Transverse colon (tissue), 4 donors: Measurements from ENCODE around the gene TMEM174. TPM values are rescaled to one million over a fixed set of nuclear protein-coding genes. Genes with fewer than 3 reads are reported as not detected.

Experiments used
- DNase-seq: peaks from one replicate; pipeline ENCODE4 v3.0.0-alpha.2; 2019
- H3K27ac ChIP-seq, 4 donors: fragments of 200-600 bp; sonication (generic); 2 replicates each; pipeline ENCODE4 v1.5.1; 2016 to 2018; ENCODE audit warnings: inconsistent platforms in 4 of 4
- H3K27me3 ChIP-seq: fragments of 200-600 bp; sonication (generic); 2 replicates; pipeline ENCODE4 v1.5.1; 2017; ENCODE audit warnings: inconsistent platforms
- H3K36me3 ChIP-seq, 4 donors: fragments of 200-600 bp; sonication (generic); 2 replicates each; pipeline ENCODE4 v1.5.1; 2017 to 2019; ENCODE audit warnings: inconsistent platforms in 4 of 4
- H3K4me1 ChIP-seq, 4 donors: fragments of 200-600 bp; sonication (generic); 2 replicates each; pipeline ENCODE4 v1.5.1; 2017 to 2020; ENCODE audit warnings: inconsistent platforms in 4 of 4
- H3K4me3 ChIP-seq, 4 donors: fragments of 200-600 bp; sonication (generic); 1 replicate in 1 of 4; 2 replicates in 3 of 4; pipeline versions ENCODE4 v1.5.1 to v1.6.1; 2017 to 2019; ENCODE audit warnings: inconsistent platforms in 4 of 4
- H3K9me3 ChIP-seq, 2 donors: fragments of 200-600 bp; sonication (generic); 2 replicates each; pipeline ENCODE4 v1.5.1; 2017 to 2019; ENCODE audit warnings: inconsistent platforms in 2 of 2
- EP300 ChIP-seq: sonication (generic); formaldehyde crosslinking; IDR thresholded peaks from one replicate; pipeline ENCODE4 v1.6.1; 2017; ENCODE audit warnings: antibody characterized with exemption, low read depth
- POLR2A ChIP-seq: fragments of 450-650 bp; IDR thresholded peaks from one replicate; pipeline ENCODE4 v1.6.1; 2016; ENCODE audit warnings: antibody characterized with exemption, mild to moderate bottlenecking, moderate library complexity
- POLR2AphosphoS5 ChIP-seq, 3 donors: sonication (generic); formaldehyde crosslinking; IDR thresholded peaks; one replicate each; pipeline ENCODE4 v1.6.1; 2016; ENCODE audit warnings: antibody characterized with exemption in 3 of 3
- WGBS, 2 donors: methylation state at CpG; one replicate each; pipeline ENCODE4 v1.1.5; 2018; ENCODE audit warnings: low coverage in 1 of 2; 5-methylcytosine and 5-hydroxymethylcytosine counted together
- in situ Hi-C, 4 donors: fragments of 200-750 bp; cut with MboI; loops; one replicate each; pipeline versions ENCODE4 v1.15.0 to v1.15.1; 2017; ENCODE audit warnings: low sequenced_read_pairs in 3 of 4, low pct_ligation_motif_present in 1 of 4, low pct_unique_long_range_greater_than_20kb in 1 of 4
- intact Hi-C: fragments of 100-400 bp; cut with DNase I; formaldehyde crosslinking; loops from one replicate; pipeline ENCODE4 v1.15.1; 2023; ENCODE audit warnings: low total_unique reads
- total RNA-seq, 4 donors: library from RNA; depleted of rRNA; stranded (reverse); fragments of >200 nt; gene quantifications; one replicate each; pipeline ENCODE4 v1.1.0, GENCODE V29; 2016
- TF ChIP-seq, protein P1 (sequence below), 5 experiments: fragments of 200-600 bp in 3 of 5; fragments of 450-650 bp in 2 of 5; sonication (generic) in 3 of 5; IDR thresholded peaks; 1 replicate in 2 of 5; 2 replicates in 3 of 5; pipeline ENCODE4 v1.5.1; 2016 to 2017; ENCODE audit warnings: antibody characterized with exemption in 5 of 5, inconsistent platforms in 3 of 5, mild to moderate bottlenecking in 2 of 5, moderate library complexity in 1 of 5

The TMEM174 gene
- total RNA-seq, 4 donors from 2014 or later = 0.64 TPM; not detected in 3

DNA sequence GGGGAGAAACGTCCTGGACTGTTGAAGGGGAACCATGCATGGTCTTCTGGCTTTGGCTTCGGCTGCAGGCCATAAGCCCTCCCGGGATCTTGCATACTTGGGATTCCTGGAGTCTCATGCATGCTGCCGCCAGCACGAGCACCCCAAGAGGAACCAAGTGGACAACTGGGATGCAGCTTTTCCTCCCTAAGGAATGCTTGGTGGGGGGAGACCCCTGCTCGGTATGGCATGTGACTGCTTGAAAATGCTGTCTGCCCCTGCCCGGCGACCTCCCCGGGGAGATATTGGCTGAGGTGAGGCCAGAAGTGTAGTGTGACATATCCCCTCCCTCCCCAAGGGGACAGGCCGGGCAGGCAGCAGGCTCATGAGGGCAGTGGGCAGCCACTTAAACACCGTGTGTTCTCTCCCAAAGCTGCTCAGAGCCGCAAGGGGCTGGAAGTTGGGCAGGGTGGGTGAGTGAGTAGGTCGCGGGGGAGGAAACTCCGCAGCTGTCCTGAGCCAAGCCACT lies 36.9 kb upstream of the TMEM174 start:
- no peaks in the 10 kb centered on the region for H3K9me3 ChIP-seq
- WGBS, 2 donors = 60 to 71% methylated on average over 1 to 15 of the region's 15 CpGs
- H3K4me1 ChIP-seq = peaks cover 0 to 24% (median 9%) of the 10 kb centered on the region in 4 donors
- no peak overlapping the region for H3K4me3 ChIP-seq
- TF ChIP-seq POLR2A (no peak), POLR2AphosphoS5 (IDR thresholded peaks at IDR 0.05) (no peak), EP300 (no peak)
- TF ChIP-seq, protein P1, sequence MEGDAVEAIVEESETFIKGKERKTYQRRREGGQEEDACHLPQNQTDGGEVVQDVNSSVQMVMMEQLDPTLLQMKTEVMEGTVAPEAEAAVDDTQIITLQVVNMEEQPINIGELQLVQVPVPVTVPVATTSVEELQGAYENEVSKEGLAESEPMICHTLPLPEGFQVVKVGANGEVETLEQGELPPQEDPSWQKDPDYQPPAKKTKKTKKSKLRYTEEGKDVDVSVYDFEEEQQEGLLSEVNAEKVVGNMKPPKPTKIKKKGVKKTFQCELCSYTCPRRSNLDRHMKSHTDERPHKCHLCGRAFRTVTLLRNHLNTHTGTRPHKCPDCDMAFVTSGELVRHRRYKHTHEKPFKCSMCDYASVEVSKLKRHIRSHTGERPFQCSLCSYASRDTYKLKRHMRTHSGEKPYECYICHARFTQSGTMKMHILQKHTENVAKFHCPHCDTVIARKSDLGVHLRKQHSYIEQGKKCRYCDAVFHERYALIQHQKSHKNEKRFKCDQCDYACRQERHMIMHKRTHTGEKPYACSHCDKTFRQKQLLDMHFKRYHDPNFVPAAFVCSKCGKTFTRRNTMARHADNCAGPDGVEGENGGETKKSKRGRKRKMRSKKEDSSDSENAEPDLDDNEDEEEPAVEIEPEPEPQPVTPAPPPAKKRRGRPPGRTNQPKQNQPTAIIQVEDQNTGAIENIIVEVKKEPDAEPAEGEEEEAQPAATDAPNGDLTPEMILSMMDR (IDR thresholded peaks at IDR 0.05) = no peak
- no peak for DNase-seq
- intact Hi-C loops (no loop called here), in situ Hi-C loops (no loop called here)
- H3K36me3 ChIP-seq = no peaks in the 10 kb centered on the region
- no peaks in the 10 kb centered on the region for H3K27me3 ChIP-seq
- no peak overlapping the region for H3K27ac ChIP-seq

DNA sequence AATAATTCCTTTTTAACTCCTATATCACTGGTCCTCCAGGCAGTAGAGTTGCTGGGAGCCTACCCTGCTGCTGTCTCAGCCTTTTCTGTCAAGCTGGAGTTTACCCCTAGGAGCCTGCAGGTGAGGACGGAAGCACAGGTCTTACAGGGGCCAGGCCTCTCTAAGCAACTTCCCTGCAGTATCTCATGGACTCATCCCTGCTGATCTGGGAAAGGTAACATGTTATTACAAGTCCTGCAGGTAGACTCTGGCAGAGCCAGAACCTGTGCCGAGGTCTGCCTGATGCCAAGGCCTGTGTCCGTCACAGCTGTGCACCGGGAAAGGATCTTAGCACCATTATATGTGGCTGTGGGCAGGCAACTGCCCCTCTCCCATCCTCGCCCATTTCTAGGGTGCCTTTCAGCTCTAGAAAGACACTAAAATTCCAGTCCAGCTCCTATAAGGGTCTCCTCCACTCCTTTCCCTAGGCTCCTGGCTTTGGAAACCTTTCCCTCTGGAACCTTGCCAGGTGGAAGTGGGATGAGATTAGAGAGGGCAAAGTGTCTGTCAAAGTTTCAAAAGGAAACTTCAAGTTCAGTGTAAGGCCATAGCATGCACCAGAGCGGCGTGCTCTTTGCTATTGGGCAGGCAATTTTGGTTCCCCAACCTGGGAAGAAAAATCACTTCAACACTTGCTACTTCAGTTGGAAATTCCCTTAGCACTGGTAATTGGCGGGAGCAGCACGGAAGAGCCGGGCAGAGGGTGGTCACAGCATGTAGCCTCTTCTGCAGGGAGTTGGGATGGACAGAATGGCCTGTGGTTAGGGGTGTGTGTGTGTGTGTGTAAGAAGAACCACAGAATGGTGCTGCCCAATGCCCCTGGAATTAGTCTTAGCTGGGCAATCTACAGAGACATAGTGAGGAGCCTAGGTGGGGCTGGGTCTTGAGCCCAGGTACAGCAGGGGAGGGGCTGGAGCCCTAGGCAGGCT lies 35.1 kb upstream of the TMEM174 start:
- Histone ChIP-seq H3K36me3 (no peaks in the 10 kb centered on the region), H3K27ac (no peak overlapping the region), H3K9me3 (no peaks in the 10 kb centered on the region), H3K4me3 (no peak overlapping the region), H3K4me1 (peaks cover 0 to 11% (median 4%) of the 10 kb centered on the region in 4 donors), H3K27me3 (no peaks in the 10 kb centered on the region)
- in situ Hi-C loops = no loop called here
- TF ChIP-seq, protein P1 (IDR thresholded peaks at IDR 0.05) = no peak
- TF ChIP-seq POLR2AphosphoS5 (IDR thresholded peaks at IDR 0.05) = no peak
- no peak for TF ChIP-seq EP300
- TF ChIP-seq POLR2A = no peak
- DNase-seq = no peak
- intact Hi-C loops = no loop called here
- 87% methylated on average over 3 to 10 of the region's 10 CpGs for WGBS, 2 donors

DNA sequence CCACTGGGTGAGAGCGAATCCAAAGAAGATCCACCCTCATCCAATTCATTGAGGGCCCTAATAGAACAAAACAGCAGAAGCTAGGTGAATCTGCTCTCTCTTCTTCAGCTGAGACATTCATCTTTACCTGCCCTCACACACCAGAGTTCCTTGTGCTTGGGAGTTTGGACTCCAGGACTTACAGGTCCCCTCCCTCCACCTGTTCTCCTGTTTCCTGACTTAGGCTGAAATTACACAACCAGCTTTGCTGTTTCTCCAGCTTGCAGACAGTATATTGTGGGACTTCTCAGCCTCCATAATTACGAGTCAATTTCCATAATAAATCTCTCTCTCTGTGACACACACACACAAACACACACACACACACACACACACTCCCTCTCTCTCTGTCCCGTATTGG lies 33.5 kb upstream of the TMEM174 start:
- Histone ChIP-seq H3K9me3 (no peaks in the 10 kb centered on the region), H3K4me1 (peaks cover 0 to 5% (median 1%) of the 10 kb centered on the region in 4 donors), H3K27ac (no peak overlapping the region), H3K4me3 (no peak overlapping the region), H3K36me3 (no peaks in the 10 kb centered on the region), H3K27me3 (no peaks in the 10 kb centered on the region)
- TF ChIP-seq EP300 (no peak), POLR2AphosphoS5 (IDR thresholded peaks at IDR 0.05) (no peak), POLR2A (no peak)
- TF ChIP-seq, protein P1 (IDR thresholded peaks at IDR 0.05) = no peak
- in situ Hi-C loops (no loop called here), intact Hi-C loops (no loop called here)
- WGBS, 2 donors = 51 to 64% methylated on average over 3 of the region's 3 CpGs
- no peak for DNase-seq

DNA sequence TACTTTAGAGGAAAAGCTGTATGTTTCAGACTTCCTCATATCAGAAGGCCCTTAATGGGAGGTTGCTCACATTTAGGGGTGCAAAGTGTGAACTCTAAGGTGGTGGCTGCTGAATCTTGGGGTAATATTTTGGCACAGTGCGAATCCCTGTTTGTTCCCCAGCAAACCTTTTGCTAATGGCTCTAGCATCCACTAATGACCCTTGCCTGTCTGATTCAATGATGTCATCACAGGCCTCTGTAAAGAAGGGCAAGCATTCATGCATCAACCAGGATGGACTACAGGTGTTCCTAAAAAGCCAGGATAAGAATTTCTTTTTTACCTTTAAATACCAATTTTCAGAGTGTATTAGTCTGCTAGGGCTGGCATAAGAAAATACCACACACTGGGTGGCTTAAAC lies 32.2 kb upstream of the TMEM174 start:
- no peak overlapping the region for H3K4me3 ChIP-seq
- intact Hi-C loops = no loop called here
- peaks cover 0 to 5% (median 1%) of the 10 kb centered on the region in 4 donors for H3K4me1 ChIP-seq
- TF ChIP-seq POLR2A = no peak
- TF ChIP-seq EP300 = no peak
- TF ChIP-seq POLR2AphosphoS5 (IDR thresholded peaks at IDR 0.05) = no peak
- TF ChIP-seq, protein P1 (IDR thresholded peaks at IDR 0.05) = no peak
- no peak overlapping the region for H3K27ac ChIP-seq
- no peaks in the 10 kb centered on the region for H3K27me3 ChIP-seq
- H3K9me3 ChIP-seq = no peaks in the 10 kb centered on the region
- in situ Hi-C loops = no loop called here
- DNase-seq = no peak
- WGBS, 2 donors = 80 to 95% methylated on average over 1 of the region's 1 CpG
- no peaks in the 10 kb centered on the region for H3K36me3 ChIP-seq
